Karpas-422 (cell line): ENCODE measurements around the gene AMBRA1. TPM values are rescaled to one million over a fixed set of nuclear protein-coding genes. Genes with fewer than 3 reads are reported as not detected.

Experiments
- DNase-seq: peaks from one replicate; pipeline ENCODE4 v3.0.0-alpha.2; 2015
- H2AFZ ChIP-seq: fragments of 200-600 bp; sonication (generic); 2 replicates; pipeline ENCODE4 v1.6.1; 2014; ENCODE audit warnings: antibody characterized with exemption, low read length, mixed read lengths
- H3K27ac ChIP-seq: fragments of 200-600 bp; sonication (generic); 2 replicates; pipeline ENCODE4 v1.5.1; 2014; ENCODE audit warnings: mild to moderate bottlenecking, low read length, moderate library complexity
- H3K27me3 ChIP-seq: fragments of 200-600 bp; sonication (generic); 2 replicates; pipeline ENCODE4 v1.6.1; 2014; ENCODE audit warnings: low read length, mixed read lengths
- H3K36me3 ChIP-seq: fragments of 200-600 bp; sonication (generic); 2 replicates; pipeline ENCODE4 v1.6.1; 2014; ENCODE audit warnings: low read length, mixed read lengths; ENCODE audit not compliant: insufficient read depth
- H3K4me1 ChIP-seq: fragments of 200-600 bp; sonication (generic); 2 replicates; pipeline ENCODE4 v1.6.1; 2014; ENCODE audit warnings: mild to moderate bottlenecking, low read length, mixed read lengths
- H3K4me2 ChIP-seq: fragments of 200-600 bp; sonication (generic); 2 replicates; pipeline ENCODE4 v1.6.1; 2014; ENCODE audit warnings: low read length, low read depth, mild to moderate bottlenecking; ENCODE audit not compliant: poor library complexity, severe bottlenecking
- H3K4me3 ChIP-seq: fragments of 200-600 bp; sonication (generic); 2 replicates; pipeline ENCODE4 v1.5.1; 2014; ENCODE audit warnings: mild to moderate bottlenecking, antibody characterized with exemption, low read length, mixed read lengths
- H3K79me2 ChIP-seq: fragments of 200-600 bp; sonication (generic); 2 replicates; pipeline ENCODE4 v1.6.1; 2014; ENCODE audit warnings: mild to moderate bottlenecking, low read length, mixed read lengths
- H3K9ac ChIP-seq: fragments of 200-600 bp; sonication (generic); 2 replicates; pipeline ENCODE4 v1.6.0; 2014; ENCODE audit warnings: low read length
- H3K9me2 ChIP-seq: fragments of 200-600 bp; sonication (generic), shearing (Covaris generic); replicated peaks from 2 replicates; pipeline ENCODE4 v1.6.0; 2014; ENCODE audit warnings: mild to moderate bottlenecking, low read length, moderate library complexity; ENCODE audit not compliant: insufficient read depth
- H3K9me3 ChIP-seq: fragments of 300-700, 200-600 bp; sonication (generic); 2 replicates; pipeline ENCODE4 v1.6.1; 2014; ENCODE audit warnings: low read length, mixed read lengths
- H4K20me1 ChIP-seq: fragments of 200-600 bp; sonication (generic); 2 replicates; pipeline ENCODE4 v1.6.1; 2014; ENCODE audit warnings: mild to moderate bottlenecking, antibody characterized with exemption, low read length, low read depth; ENCODE audit not compliant: insufficient read depth
- total RNA-seq: library from RNA; depleted of rRNA; stranded (reverse); fragments of >200 nt; shearing (Covaris generic); gene quantifications from 2 replicates; pipeline ENCODE4 v1.2.3, GENCODE V29; 2014; ENCODE audit warnings: low replicate concordance

AMBRA1 gene
- total RNA-seq, 1 experiment from 2014 or later: 30.3 TPM

- Histone ChIP-seq H3K27me3 (no peaks in the 10 kb centered on the region), H3K4me1 (no peaks in the 10 kb centered on the region), H2AFZ (no peak overlapping the region), H3K9me2 (no peaks in the 10 kb centered on the region), H3K9ac (no peak overlapping the region), H3K79me2 (peaks cover 20% of the 10 kb centered on the region), H4K20me1 (no peaks in the 10 kb centered on the region), H3K36me3 (peaks cover 2% of the 10 kb centered on the region; the same call in 1 of the 2 replicates), H3K27ac (no peak overlapping the region), H3K4me3 (no peak overlapping the region), H3K9me3 (no peaks in the 10 kb centered on the region), H3K4me2 (no peak overlapping the region)
- DNase-seq: no peak
These were observed 41.8 kb upstream of the AMBRA1 start for GRCh38 chr11:46635557-46636139.

GRCh38 chr11:46633291-46634217, 39.7 kb upstream of the AMBRA1 start:
- no peaks in the 10 kb centered on the region for H4K20me1 ChIP-seq
- no peak overlapping the region for H3K4me2 ChIP-seq
- no peak overlapping the region for H2AFZ ChIP-seq
- H3K36me3 ChIP-seq: peaks cover 9% of the 10 kb centered on the region
- no peaks in the 10 kb centered on the region for H3K9me2 ChIP-seq
- H3K27ac ChIP-seq: no peak overlapping the region
- no peak overlapping the region for H3K4me3 ChIP-seq
- no peaks in the 10 kb centered on the region for H3K4me1 ChIP-seq
- no peaks in the 10 kb centered on the region for H3K27me3 ChIP-seq
- no peak overlapping the region for H3K9ac ChIP-seq
- H3K9me3 ChIP-seq: no peaks in the 10 kb centered on the region
- H3K79me2 ChIP-seq: peaks cover 29% of the 10 kb centered on the region; the same call in 1 of the 2 replicates
- no peak for DNase-seq

GRCh38 chr11:46632502-46632901, 38.7 kb upstream of the AMBRA1 start:
- H3K27me3 ChIP-seq: no peaks in the 10 kb centered on the region
- H3K79me2 ChIP-seq: peaks cover 20% of the 10 kb centered on the region; the same call in 1 of the 2 replicates
- H3K4me3 ChIP-seq: no peak overlapping the region
- no peaks in the 10 kb centered on the region for H3K9me3 ChIP-seq
- H2AFZ ChIP-seq: no peak overlapping the region
- no peak for DNase-seq
- H3K9ac ChIP-seq: no peak overlapping the region
- H3K27ac ChIP-seq: no peak overlapping the region
- H3K4me2 ChIP-seq: no peak overlapping the region
- no peaks in the 10 kb centered on the region for H3K4me1 ChIP-seq
- H4K20me1 ChIP-seq: no peaks in the 10 kb centered on the region
- no peaks in the 10 kb centered on the region for H3K9me2 ChIP-seq
- H3K36me3 ChIP-seq: peaks cover 9% of the 10 kb centered on the region

DNA sequence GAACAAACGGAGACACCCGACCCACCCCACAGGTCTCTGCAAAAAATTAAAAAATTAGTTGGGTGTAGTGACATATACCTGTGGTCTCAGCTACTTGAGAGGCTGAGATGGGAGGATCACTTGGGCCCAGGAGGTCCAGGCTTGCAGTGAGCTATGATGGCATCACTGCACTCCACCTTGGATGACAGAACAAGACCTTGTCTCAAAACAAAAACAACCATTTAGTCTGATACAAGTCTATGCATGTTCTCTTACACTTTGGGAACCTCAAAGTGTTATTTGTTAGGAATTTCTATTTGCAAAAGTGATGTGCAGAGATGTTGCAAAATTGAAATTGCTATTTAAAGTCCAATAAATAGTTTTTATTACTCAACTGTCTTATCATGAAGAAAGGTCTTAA, 37.9 kb upstream of the AMBRA1 start:
- H3K27me3 ChIP-seq: no peaks in the 10 kb centered on the region
- H4K20me1 ChIP-seq: no peaks in the 10 kb centered on the region
- H3K4me2 ChIP-seq: no peak overlapping the region
- H3K36me3 ChIP-seq: peaks cover 6% of the 10 kb centered on the region
- H3K79me2 ChIP-seq: peaks cover 16% of the 10 kb centered on the region; the same call in 1 of the 2 replicates
- no peak overlapping the region for H2AFZ ChIP-seq
- H3K9me3 ChIP-seq: no peaks in the 10 kb centered on the region
- no peaks in the 10 kb centered on the region for H3K4me1 ChIP-seq
- no peak overlapping the region for H3K27ac ChIP-seq
- no peaks in the 10 kb centered on the region for H3K9me2 ChIP-seq
- no peak for DNase-seq
- H3K9ac ChIP-seq: no peak overlapping the region
- H3K4me3 ChIP-seq: no peak overlapping the region

GRCh38 chr11:46630237-46630636, 36.4 kb upstream of the AMBRA1 start:
- peaks cover 12% of the 10 kb centered on the region for H3K36me3 ChIP-seq
- H3K4me2 ChIP-seq: no peak overlapping the region
- no peaks in the 10 kb centered on the region for H3K27me3 ChIP-seq
- peaks cover 21% of the 10 kb centered on the region; the same call in 1 of the 2 replicates for H3K79me2 ChIP-seq
- H4K20me1 ChIP-seq: no peaks in the 10 kb centered on the region
- DNase-seq: no peak
- H3K9me2 ChIP-seq: no peaks in the 10 kb centered on the region
- H3K27ac ChIP-seq: no peak overlapping the region
- no peak overlapping the region for H3K9ac ChIP-seq
- no peaks in the 10 kb centered on the region for H3K4me1 ChIP-seq
- no peak overlapping the region for H3K4me3 ChIP-seq
- no peak overlapping the region for H2AFZ ChIP-seq
- no peaks in the 10 kb centered on the region for H3K9me3 ChIP-seq

DNA sequence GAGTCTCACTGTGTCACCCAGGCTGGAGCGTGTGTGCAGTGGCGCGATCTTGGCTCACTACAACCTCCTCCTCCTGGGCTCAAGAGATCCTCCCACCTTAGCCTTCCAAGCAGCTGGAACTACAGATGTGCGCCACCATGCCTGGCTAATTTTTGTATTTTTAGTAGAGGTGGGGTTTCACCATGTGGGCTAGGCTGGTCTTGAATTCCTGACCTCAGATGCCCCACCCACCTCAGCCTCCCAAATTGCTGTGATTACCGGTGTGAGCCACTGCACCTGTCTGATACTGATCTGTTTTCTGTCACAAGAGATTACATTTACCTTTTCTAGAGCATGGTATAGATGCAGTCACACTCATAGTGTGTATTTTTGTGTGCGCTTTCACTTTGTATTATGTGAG, 35.1 kb upstream of the AMBRA1 start:
- Histone ChIP-seq H3K4me3 (no peak overlapping the region), H2AFZ (no peak overlapping the region), H3K9me3 (no peaks in the 10 kb centered on the region), H3K4me2 (no peak overlapping the region), H3K27me3 (no peaks in the 10 kb centered on the region), H3K9me2 (no peaks in the 10 kb centered on the region), H4K20me1 (no peaks in the 10 kb centered on the region), H3K79me2 (peaks cover 29% of the 10 kb centered on the region), H3K4me1 (no peaks in the 10 kb centered on the region), H3K9ac (no peak overlapping the region), H3K27ac (no peak overlapping the region), H3K36me3 (peaks cover 13% of the 10 kb centered on the region)
- DNase-seq: no peak

DNA sequence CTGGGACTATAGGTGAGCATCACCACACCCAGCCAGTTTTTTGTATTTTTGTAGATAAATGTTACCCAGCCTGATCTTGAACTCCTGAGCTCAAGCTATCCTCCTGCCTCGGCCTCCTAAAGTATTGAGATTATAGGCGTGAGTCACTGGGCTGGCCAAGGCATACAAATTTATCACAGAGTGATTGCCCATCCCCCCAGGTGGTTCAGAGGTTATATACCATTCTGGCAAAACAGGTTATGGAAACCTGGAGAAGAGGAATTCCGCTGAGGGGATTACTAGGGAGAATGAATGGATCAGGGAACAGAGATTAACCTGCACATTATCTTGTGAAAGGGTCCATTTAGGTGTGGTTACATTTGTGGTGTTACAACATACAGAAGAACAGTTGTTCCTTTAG, 31.6 kb upstream of the AMBRA1 start:
- DNase-seq: no peak
- Histone ChIP-seq H3K4me3 (no peak overlapping the region), H3K9me2 (no peaks in the 10 kb centered on the region), H3K27ac (no peak overlapping the region), H3K4me1 (no peaks in the 10 kb centered on the region), H3K36me3 (peaks cover 22% of the 10 kb centered on the region), H3K27me3 (no peaks in the 10 kb centered on the region), H4K20me1 (no peaks in the 10 kb centered on the region), H2AFZ (no peak overlapping the region), H3K9me3 (no peaks in the 10 kb centered on the region), H3K79me2 (peaks cover 49% of the 10 kb centered on the region), H3K4me2 (no peak overlapping the region), H3K9ac (no peak overlapping the region)

DNA sequence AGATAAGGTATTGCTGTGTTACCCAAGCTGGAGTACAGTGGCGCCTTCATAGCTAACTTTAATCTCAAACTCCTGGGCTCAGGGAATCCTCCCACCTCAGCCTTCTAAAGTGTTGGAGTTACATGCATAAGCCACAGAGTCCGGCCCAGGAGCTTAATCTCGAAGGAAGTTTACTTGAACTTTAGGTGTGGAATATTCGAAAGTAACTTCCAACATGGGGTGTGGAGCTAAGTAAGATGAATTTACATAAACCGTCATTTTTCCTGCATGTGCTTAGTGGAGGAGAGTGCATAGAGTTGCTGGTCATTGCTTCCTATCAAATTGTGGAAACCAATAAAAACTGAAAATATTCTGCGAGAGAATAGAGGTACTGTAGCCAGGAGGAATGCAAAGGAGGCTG, 25.0 kb upstream of the AMBRA1 start:
- H3K27me3 ChIP-seq: no peaks in the 10 kb centered on the region
- DNase-seq: peak; percentile 63
- peak overlapping the region; percentile 99 for H3K4me3 ChIP-seq
- H3K9me2 ChIP-seq: no peaks in the 10 kb centered on the region
- H4K20me1 ChIP-seq: no peaks in the 10 kb centered on the region
- H3K9ac ChIP-seq: peak overlapping the region; percentile 47
- no peaks in the 10 kb centered on the region for H3K9me3 ChIP-seq
- peaks cover 63% of the 10 kb centered on the region for H3K79me2 ChIP-seq
- peaks cover 10% of the 10 kb centered on the region; the same call in 1 of the 2 replicates for H3K36me3 ChIP-seq
- peak overlapping the region; percentile 91 for H3K4me2 ChIP-seq
- H3K27ac ChIP-seq: no peak overlapping the region
- H2AFZ ChIP-seq: no peak overlapping the region
- H3K4me1 ChIP-seq: peaks cover 26% of the 10 kb centered on the region
